HG02763 (cell line): ENCODE results near the gene GNAO1.

Source experiments
- ATAC-seq: cut with Tn5 transposase; IDR thresholded peaks from one replicate; pipeline ENCODE4 v1.9.1; 2021; ENCODE audit warnings: mild to moderate bottlenecking, moderate library complexity; ENCODE audit not compliant: unreplicated experiment

Gene GNAO1

DNA sequence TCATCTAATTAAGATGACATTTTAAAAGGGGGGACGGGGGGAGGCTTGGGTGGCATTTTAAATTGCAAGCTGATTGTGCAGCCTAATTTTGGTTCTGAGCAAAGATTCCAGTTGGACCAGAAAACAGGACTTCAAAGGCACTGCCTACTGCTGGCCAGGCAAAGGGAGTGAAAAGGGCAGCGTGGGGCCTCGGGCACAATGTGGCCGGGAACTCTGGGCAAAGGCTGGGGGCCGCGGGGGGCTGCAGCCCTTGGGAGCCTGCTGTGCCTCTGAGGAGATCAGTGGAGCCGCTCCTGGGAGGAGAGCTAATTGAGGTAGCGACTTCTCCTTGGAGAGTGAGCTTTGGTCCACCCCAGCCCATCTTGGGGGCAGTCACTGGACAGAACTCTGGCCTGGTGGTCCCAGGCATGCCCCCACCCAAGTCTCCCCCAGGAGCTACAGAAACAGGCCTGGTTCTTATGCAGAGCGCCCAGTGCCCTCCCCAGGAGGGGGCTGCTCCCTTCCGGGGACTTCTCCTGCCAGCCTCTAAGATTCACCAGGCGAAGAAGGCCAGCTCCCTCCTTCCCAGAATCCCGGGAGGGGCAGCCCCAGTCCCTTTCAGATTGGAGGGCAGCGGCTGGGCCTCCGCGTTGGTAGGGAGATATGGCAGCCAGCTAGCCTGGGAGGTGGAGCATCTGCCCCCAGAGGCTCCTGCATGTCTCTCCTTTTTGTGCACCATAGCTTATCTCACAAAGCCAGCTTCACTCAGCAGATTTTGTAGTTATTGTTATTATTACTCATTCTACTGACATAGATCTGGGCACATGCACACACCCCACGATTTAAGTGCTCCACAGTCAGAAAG, 115.6 kb downstream of the GNAO1 start:
- no peak for ATAC-seq

DNA sequence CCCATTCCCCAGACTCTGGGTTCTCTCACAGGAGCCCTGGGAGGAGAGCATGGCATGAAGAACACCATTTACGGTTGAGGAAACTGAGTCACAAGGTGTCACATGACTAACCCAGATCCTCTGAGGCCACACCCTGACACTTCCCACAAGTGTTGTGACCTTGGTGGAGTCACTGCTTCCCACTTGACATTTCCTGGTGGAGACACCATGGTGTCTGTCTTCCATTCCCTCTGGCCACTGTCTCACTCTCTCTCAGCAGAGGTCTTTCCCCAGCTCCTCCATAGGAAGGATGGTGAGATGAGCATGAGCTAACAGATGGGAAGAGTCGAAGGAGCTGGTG, 116.2 kb downstream of the GNAO1 start:
- ATAC-seq = no peak

DNA sequence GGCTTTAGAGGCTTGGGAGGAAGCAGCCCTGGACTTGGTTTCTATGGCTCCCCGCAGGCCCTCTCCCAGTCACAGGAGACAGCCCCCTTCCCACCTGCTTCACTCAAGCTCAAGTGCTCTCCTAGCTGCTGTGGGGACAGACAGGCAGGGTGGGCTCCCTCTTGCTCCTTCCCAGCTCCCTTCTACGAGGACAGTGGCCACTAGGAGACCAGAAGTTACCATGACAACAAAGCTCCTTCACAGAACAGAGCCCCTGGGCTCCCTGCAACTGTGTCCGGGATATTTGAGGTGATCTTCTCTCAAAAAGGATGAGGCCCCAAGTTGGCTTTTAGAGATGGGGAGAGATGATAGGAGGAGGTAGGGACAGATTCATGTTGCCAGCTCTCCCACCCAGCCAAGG, 117.7 kb downstream of the GNAO1 start:
- ATAC-seq = no peak

DNA sequence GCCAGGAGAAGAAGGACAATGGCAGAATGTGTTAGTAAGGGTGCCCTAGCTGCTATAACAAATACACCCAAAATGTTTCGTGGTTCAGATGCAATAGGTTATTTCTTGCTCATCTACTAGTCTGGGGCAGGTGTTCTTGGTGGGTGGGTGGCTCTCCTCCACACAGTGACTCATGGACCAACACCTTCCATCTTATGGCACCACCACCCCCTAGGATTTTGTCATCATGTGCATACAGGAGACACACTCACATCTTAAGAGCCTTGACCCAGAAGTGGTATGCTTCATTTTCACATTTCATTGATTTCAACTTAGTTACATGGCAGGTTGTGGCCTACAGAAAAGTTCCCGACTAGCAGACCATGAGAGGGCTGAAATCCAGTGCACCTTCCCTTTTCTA, 119.4 kb downstream of the GNAO1 start:
- no peak for ATAC-seq

DNA sequence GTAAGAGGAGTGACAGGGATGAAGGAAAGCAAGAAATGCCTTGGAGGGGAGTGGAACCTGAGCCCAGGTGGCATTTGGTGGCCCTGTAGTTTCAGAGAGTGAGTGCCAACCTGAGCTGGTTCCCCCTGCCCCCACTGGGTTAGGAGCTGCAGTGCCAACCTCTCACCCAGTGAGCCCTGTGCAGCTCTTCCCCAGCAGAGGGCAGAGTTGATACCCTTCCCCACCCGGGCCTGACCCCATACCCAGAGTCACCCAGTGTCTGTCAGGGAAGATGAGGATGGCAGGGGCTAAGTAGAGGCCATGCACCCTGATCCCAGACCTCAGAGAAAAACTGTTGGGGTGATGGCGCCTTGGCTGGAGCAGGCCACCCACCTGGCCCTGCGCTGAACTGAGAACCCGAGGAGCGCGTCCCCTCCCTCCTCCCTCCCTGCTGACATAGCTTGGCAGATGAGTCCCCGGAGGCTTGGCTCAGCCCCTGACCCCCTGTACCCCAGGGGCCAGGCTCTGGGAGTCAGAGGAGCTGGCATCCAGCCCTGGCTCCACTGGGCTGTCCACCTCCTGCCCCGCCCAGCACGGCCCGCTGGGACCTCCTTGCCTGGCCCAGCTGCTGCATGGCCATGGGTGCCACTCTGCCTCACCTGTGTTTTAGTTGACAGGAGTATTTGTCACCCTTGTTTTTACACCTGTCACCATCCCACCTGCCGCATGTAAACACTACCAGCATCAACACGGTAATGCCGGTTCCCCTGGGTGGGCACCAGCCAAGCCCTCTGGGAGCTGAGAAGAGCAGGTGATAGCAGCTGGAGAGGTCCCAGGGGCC, 120.1 kb downstream of the GNAO1 start:
- no peak for ATAC-seq

DNA sequence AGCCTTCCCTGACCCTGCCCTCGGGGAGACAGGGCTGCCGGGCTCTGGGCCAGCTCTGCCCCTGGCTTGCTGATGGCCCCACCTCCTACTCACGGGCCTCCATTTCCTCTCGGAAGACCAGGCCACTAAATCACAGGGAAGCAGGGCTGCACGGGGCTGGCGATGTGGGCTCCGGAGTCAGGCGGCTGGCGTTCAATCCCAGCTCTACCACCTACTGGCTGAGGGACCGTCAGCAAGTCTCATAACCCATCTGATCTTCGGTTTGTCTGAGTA, 120.7 kb downstream of the GNAO1 start:
- no peak for ATAC-seq

DNA sequence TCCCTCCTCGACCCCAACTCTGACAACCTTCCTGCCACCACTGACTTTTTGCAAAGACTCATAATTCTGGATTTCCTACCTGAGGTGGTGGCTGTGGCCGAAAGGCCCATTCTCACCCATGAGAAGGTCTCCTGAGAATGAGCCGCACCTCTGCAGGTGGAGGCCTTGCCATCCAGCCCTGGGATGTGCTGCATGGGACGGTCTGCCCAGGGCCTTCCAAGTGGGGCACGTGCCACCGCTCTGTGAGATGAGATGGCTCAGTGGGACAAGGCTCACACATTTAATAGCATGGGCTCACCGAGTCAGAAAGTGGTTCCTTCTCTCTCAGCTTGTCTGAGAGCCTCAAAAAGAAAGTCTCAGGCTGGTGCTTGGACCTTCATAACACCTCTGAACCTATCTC, 121.3 kb downstream of the GNAO1 start:
- no peak for ATAC-seq

DNA sequence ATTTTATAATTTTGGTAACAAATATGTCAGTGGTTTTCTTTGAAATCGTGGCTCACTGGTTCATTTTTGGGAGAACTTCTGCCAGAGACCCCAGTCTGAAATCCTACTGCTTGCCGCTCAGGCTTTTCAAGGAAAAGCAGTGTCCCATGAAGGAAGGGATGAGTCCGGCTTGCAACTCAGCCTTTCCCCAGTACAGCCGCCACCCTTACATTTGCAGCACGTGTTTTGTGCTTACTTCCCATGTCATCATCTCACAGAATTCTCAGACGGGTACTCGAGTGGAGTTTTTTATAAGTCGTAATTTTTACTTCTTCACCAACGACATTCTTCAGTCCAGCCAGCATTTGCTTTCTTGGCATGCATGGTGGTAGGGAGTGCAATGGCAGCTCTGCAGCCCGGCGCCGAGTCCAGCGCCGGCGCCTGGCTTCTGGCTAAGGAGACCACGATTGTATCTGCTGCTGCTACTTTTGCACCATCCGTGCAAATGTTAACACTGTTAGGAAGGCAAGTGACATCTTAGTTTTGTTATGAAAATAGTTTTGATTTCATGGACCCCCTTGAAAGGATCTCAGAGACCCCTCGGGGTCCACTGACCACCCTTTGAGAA, 123.1 kb downstream of the GNAO1 start:
- no peak for ATAC-seq

DNA sequence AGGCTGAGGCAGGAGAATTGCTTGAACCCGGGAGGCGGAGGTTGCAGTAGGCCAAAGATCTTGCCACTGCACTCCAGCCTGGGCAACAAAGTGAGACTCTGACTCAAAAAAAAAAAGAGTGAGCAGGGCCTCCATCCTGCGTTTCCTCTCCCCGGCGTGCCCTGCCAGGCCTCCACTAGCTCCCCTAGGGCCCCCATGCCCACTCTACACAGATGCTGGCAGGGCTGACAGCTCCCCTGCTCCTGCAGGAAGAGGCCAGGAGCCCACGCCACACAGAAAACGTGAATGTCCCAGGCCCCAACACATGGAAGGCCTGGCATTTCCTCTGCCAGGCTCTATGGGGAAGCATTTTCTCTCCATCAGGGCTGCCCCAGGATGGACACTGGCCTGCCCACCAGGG, 124.7 kb downstream of the GNAO1 start:
- ATAC-seq = no peak

DNA sequence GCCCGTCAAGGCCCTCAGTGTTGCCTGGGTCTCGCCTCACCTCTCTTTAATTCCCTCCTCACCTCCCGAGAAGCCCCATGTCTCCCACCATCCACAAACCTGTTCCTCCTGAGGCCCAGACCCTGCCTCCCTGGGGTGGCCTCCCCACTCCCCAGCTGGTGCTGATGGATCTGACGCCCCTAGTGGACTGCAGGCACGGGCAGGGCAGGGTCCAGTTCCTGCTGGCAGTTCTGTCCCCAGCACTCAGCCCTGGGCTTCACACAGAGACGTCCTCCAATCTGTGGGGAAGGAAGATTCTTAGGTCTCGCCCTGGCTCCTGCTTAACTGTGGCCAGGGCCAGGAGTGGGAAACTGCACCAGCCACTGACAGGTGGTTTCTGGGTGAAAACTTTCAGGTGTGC, 125.3 kb downstream of the GNAO1 start:
- no peak for ATAC-seq

DNA sequence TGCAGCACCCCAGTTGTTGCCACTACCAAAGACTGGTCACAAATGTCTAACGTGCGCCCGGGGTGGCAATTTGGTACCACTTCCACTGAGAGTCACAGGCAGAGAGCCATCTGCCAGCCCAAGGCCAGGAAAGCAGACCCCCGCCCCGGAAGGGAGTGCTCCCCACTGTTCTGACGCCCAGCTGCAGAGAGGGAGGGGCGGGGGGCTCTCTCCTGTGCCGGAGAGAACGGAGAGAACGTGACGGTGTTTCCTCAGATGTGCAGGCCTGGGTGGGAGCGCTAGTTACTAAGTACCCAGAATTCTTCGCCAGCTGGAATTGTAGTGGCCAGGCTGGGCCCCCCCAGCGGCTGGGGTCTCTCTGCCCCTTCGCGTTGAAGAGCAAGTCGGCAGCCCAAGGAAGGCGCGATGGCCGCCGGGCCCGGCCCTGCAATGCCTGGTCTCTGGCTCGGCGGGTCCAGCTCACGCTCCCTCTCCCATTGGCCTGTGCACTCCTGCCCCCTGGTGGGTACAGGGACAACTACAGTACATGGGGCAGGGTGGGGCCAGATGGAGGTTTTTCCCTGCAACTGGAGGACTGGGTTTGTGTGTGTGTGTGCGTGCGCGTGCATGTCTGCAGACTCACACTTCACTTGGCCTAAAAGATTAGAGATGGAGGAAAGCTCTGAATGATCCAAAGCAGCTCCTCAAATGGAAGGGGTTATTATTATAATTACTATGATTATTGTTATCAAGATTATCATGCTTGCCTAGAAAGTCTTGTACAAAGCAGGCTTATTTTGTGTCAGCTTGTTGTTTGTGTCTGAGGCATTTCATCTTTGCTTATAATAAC, 126.9 kb downstream of the GNAO1 start:
- ATAC-seq = peak; percentile 85

DNA sequence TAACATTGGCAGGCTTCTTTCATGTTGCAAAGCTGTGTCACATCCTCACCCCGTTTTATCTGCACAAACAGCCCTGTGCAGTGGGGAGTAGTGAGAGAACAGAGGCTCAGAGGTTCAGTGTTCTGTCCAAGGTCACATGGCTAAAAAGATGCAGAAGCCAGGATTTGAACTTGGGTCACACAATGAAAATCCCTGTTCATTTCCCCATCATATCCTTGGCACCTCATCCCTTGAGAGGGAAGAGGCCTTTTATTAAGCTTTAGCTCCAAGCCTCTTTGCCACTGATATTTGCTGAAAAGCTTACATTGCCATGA, 127.5 kb downstream of the GNAO1 start:
- no peak for ATAC-seq

DNA sequence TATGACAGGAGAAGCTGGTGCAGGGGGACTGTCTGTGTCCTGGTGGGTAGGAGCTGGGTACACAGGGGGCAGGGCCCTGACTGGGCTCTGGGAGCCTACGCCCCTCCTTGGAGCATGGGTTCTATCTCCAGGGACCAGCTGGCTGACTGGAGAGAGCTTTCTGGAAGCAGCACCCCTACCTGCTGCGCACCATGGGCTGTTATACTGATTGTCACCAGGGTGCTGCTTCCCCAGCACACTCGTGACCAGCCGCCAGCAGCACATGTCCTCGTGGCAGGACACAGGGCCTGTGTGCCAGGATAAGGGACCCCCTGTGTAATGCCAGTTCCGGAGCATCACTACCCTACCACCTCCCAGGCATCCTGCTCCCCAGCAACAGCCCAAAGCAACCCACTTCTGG, 128.1 kb downstream of the GNAO1 start:
- ATAC-seq = no peak

DNA sequence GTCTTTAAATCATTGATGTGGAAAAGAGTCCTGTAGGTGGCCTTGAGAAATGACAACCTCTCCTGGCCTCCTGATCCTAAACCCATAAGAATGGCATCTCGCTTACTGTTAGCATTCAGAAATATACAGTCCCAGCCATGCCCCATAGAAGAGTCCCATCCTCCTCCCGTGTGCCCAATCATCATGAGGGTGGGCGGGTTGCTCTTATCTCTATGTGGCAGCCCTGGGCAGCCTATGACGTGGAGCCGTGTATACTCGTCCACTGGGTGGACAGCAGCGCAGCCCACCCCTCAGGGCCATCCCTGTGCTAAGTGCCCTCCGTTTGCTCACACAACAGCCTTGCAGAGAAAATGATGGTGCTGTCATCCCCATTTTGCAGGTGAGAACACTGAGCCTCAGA, 128.8 kb downstream of the GNAO1 start:
- ATAC-seq = no peak

DNA sequence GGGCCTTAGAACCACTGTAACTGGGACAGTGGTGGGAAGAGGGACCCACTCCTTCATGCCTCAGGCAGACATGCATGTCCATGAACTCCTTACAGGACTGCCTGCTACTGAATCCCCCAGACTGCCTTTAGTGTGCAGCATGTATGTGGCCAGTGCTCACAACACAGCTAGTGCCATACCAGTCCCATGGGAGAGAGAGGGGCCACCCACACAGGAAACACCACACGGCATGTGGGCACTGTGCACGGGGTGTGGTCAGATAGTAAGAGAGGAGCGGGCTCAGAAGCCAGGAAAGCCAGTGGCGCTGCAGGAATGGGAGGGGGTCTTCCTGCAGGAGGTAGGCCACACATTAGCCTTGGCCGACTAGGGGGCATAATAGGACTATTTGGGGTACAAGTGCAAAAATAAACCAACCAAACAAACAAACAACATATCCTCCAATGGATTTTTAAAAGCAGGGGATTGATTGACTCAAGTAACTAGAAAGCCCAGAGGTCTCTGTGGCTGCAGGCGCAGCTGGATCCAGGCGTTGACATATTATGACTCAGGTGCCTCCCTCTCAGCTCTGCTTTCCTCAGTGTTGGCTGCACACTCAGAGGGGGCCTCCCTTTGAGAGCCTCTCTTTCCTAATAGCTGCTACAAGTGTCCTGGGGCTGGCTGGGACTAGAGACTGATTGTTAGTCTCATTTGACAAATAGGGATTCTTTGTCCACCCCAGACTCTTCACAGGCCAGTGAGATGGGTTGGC, 129.7 kb downstream of the GNAO1 start:
- no peak for ATAC-seq

DNA sequence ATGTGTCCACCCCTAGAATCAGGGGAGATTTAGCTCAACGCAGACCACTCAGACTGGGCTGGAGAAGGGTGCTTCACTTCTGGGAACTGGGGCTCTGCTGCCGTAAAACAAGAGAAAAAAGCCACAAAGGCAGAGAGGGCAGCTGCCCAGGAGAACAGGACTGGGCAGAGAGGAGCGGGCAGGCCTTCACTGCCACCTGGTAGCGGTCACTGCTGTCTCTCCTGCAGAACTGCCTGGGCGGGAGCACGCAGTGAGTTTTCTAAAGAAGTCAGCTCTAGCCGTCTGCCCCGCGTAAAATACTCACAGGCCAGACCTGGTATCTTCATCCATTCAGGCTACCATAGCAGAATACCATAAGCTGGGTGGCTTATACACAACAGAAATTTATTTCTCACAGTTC, 130.3 kb downstream of the GNAO1 start:
- no peak for ATAC-seq

DNA sequence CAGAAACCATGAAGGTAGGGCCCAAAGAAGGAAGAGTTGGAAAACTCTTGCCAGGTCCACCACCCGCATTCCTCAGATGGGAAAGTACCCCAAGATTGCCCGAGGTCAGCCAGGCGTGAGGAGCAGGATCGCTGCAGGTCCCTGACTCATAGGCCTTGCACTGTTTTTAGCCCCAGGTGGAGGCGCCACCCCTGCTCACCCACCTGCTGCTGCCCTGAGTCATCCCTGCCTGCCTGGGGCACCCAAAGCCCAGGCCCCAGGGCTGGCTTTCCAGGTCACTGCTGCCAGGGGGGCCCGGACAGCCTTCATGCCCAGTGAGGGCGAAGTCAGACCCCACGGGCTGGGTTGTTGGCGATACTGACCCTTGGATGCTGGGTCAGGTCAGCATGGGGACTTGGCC, 133.1 kb downstream of the GNAO1 start:
- ATAC-seq = no peak

DNA sequence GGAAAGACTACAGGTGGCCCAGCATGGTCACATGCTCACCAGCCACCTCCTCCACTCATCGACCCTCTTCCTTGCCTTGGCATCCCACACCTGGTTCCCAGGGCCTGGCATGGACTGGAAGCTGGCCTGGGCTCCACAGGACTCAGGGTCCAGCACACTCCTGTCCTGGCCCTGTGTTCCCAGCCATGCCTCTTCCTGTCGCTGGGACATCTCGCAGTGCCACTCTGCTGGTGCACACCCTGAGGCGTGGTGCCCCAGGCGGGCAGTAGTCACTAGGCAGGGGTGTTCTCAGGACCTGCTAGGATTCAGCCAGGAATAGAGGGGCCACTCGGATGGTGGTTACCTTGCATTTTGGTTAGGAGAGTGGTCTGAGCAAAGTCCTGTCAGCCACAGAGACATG, 134.7 kb downstream of the GNAO1 start:
- ATAC-seq = no peak

DNA sequence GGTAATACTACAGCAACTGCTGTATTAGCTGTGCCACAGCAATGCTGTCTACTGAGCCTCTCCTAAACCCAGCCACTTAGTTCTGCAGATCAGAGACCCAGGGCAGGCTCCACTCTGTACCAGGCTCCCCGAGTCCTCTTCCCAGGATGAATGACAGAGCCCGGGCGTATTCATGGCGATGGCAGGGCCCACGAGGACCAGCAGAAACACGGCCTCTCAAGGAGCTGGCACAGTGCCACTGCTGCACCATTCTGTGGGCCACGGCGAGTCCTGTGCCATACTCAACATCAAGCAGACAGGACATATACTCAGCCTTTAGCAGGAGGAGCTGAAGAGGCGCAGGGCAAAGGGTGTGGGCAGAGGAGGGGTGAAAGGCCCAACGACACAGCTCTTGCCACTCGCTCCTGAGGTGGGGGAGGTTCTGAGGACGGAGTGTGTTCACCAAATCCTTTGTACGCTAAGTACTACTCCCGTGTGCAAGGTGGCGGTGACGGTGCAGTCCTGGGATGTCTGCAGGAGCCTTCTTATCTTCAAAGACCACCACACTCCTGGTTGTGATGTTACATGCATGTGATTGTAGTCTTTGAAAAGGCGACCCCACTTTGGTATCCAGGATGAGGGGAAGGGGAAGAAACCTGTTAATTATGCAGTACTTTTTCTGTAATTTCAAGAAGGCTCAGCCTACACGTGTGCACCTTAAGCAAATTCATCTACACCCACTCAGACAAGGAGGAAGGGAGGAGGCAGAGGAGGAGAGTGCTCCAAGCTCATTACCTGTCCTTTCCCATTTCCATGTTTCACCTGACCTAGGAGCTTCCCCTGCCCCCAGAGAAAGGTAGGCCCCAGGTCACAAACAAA, 136.0 kb downstream of the GNAO1 start:
- no peak for ATAC-seq

DNA sequence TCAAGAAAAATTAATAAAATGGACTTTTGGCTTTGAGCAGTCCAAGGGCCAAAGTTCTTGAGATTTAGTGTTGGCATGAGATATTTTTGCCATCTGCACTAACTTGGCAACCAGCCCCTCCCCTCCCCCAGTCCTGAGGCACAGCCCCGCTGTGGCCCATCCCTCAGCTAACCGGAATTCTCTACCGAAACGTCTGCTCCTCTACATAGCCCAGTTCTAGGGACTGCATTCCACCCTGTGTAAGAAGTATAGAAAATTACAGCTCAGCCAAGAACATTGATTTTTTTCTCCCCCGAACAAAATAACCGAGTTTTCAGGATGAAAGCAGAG, 136.6 kb downstream of the GNAO1 start:
- ATAC-seq = no peak
